Non-pigmented ciliary epithelial cell (primary cell): Measurements from ENCODE around the gene TTL.
"Not testable (repeated sequence)": the region's sequence is repeated elsewhere in the genome, so short reads cannot be mapped to it uniquely, and the experiment has no call there.

Experiments used
- DNase-seq: peaks from one replicate; pipeline ENCODE4 v3.0.0-alpha.2; 2010; ENCODE audit warnings: low read depth

TTL gene

GRCh38 chr2:112520234-112520783 is 38.4 kb downstream of the TTL start:
- DNase-seq, result no peak

GRCh38 chr2:112523291-112523777 is 41.4 kb downstream of the TTL start:
- no peak for DNase-seq

- not testable (repeated sequence) for DNase-seq
Measured at GRCh38 chr2:112524276-112524675, 42.3 kb downstream of the TTL start.

GRCh38 chr2:112528541-112528940 is 46.6 kb downstream of the TTL start:
- DNase-seq, result no peak

GRCh38 chr2:112529757-112530156 is 47.8 kb downstream of the TTL start:
- DNase-seq, result no peak

GRCh38 chr2:112530728-112531127 is 48.8 kb downstream of the TTL start:
- no peak for DNase-seq

- DNase-seq, result no peak
Measured at GRCh38 chr2:112534826-112535225, 52.9 kb downstream of the TTL start.

- not testable (repeated sequence) for DNase-seq
Measured at GRCh38 chr2:112536665-112537064, 54.7 kb downstream of the TTL start.

- DNase-seq, result no peak
Measured at GRCh38 chr2:112539306-112539705, 57.4 kb downstream of the TTL start.

- DNase-seq, result no peak
Measured at GRCh38 chr2:112540906-112541305, 59.0 kb downstream of the TTL start.

- no peak for DNase-seq
Measured at GRCh38 chr2:112541315-112542122, 59.6 kb downstream of the TTL start.

- DNase-seq, result no peak
Measured at GRCh38 chr2:112542123-112542983, 60.4 kb downstream of the TTL start, which contains the start of gene POLR1B. Gene POLR1B (plus strand): TSS chr2:112542465. CDS start chr2:112542495, 30 bp downstream.

- DNase-seq, result no peak
Measured at GRCh38 chr2:112542984-112543661, 61.2 kb downstream of the TTL start.

GRCh38 chr2:112547333-112547732 is 65.4 kb downstream of the TTL start:
- DNase-seq, result peak; percentile 44

GRCh38 chr2:112548980-112549379 is 67.0 kb downstream of the TTL start:
- DNase-seq, result no peak

- no peak for DNase-seq
Measured at GRCh38 chr2:112566104-112566503, 84.1 kb downstream of the TTL start.

- DNase-seq, result not testable (repeated sequence)
Measured at GRCh38 chr2:112566508-112566907, 84.6 kb downstream of the TTL start.

- no peak for DNase-seq
Measured at GRCh38 chr2:112572005-112572404, 90.0 kb downstream of the TTL start.

- no peak for DNase-seq
Measured at GRCh38 chr2:112577756-112578155, 95.8 kb downstream of the TTL start.

- peak; percentile 63 for DNase-seq
Measured at GRCh38 chr2:112579241-112579640, 97.3 kb downstream of the TTL start.

GRCh38 chr2:112580084-112580483 is 98.1 kb downstream of the TTL start:
- no peak for DNase-seq

- DNase-seq, result no peak
Measured at GRCh38 chr2:112582314-112582746, 100.4 kb downstream of the TTL start.
